Transverse colon (tissue), 4 donors: Measurements from ENCODE around the gene FBXL13.

ENCODE experiments used
- CTCF ChIP-seq, 5 experiments: fragments of 200-600 bp in 3 of 5; fragments of 450-650 bp in 2 of 5; sonication (generic) in 3 of 5; IDR thresholded peaks; 1 replicate in 2 of 5; 2 replicates in 3 of 5; pipeline ENCODE4 v1.5.1; 2016 to 2017; ENCODE audit warnings: antibody characterized with exemption in 5 of 5, inconsistent platforms in 3 of 5, mild to moderate bottlenecking in 2 of 5, moderate library complexity in 1 of 5
- POLR2A ChIP-seq: fragments of 450-650 bp; IDR thresholded peaks from one replicate; pipeline ENCODE4 v1.6.1; 2016; ENCODE audit warnings: antibody characterized with exemption, mild to moderate bottlenecking, moderate library complexity
- POLR2AphosphoS5 ChIP-seq, 3 donors: sonication (generic); formaldehyde crosslinking; IDR thresholded peaks; one replicate each; pipeline ENCODE4 v1.6.1; 2016; ENCODE audit warnings: antibody characterized with exemption in 3 of 3

- TF ChIP-seq CTCF (IDR thresholded peaks at IDR 0.05) (no peak), POLR2AphosphoS5 (IDR thresholded peaks at IDR 0.05) (no peak), POLR2A (no peak)
Observed at GRCh38 chr7:102823390-102824119, 251.0 kb downstream of the FBXL13 start.
